GM12878 (cell line): ENCODE data around the gene CCDC149.

Experiments
- CTCF ChIP-seq, 3 experiments: IDR thresholded peaks in 2 of 3; conservative IDR thresholded peaks in 1 of 3; 2 replicates each; pipeline ENCODE4 v1.5.1; 2011; ENCODE audit warnings: low read depth in 3 of 3, low read length in 3 of 3, mild to moderate bottlenecking in 3 of 3, control low read depth in 2 of 3, moderate library complexity in 2 of 3, inconsistent platforms in 1 of 3, mixed read lengths in 1 of 3; ENCODE audit not compliant: control insufficient read depth in 2 of 3, insufficient read depth in 1 of 3; ENCODE audit errors: extremely low read depth in 1 of 3
- NKRF ChIP-seq: fragments of 450-650 bp; conservative IDR thresholded peaks from 2 replicates; pipeline ENCODE4 v1.6.1; 2017; ENCODE audit warnings: mild to moderate bottlenecking, moderate library complexity
- NR2C1 ChIP-seq: fragments of 450-650 bp; IDR thresholded peaks from 2 replicates; pipeline ENCODE4 v1.6.1; 2017; ENCODE audit warnings: antibody characterized with exemption, mild to moderate bottlenecking, moderate library complexity
- NRF1 ChIP-seq: conservative IDR thresholded peaks from 2 replicates; pipeline ENCODE4 v1.6.1; 2011; ENCODE audit warnings: mild to moderate bottlenecking, low read depth, low read length, improper control_type of control experiment
- POLR2A ChIP-seq: IDR thresholded peaks from 2 replicates; pipeline ENCODE4 v1.6.1; 2011; ENCODE audit warnings: low read depth, mild to moderate bottlenecking, low read length
- SIX5 ChIP-seq: IDR thresholded peaks from 2 replicates; pipeline ENCODE4 v1.6.1; 2011; ENCODE audit warnings: mild to moderate bottlenecking, low read depth, low read length, moderate library complexity; ENCODE audit not compliant: severe bottlenecking
- SKIL ChIP-seq: fragments of 450-650 bp; IDR thresholded peaks from 2 replicates; pipeline ENCODE4 v1.6.1; 2017; ENCODE audit warnings: mild to moderate bottlenecking, low read depth, inconsistent platforms; ENCODE audit not compliant: poor library complexity, severe bottlenecking
- SMC3 ChIP-seq: IDR thresholded peaks from 2 replicates; pipeline ENCODE4 v1.6.1; 2011; ENCODE audit warnings: low read length, improper control_type of control experiment, borderline replicate concordance
- SP1 ChIP-seq: IDR thresholded peaks from one replicate; pipeline ENCODE4 v1.6.1; 2011; ENCODE audit warnings: low read depth, low read length

GRCh38 chr4:24763631-24764297 lies 149.1 kb downstream of the CCDC149 start:
- TF ChIP-seq CTCF (IDR thresholded peaks at IDR 0.05 in 2 of 3, conservative IDR thresholded peaks at IDR 0.05 in 1 of 3; ENCODE audit: control insufficient read depth in 2 of 3, extremely low read depth in 1 of 3, insufficient read depth in 1 of 3, low read depth in 3 of 3, low read length in 3 of 3) (no peak), SMC3 (no peak), SP1 (no peak), NRF1 (no peak), SIX5 (no peak), NR2C1 (no peak), POLR2A (no peak), SKIL (no peak), NKRF (no peak)
